Small intestine (tissue), 7 donors: ENCODE measurements around the gene BLOC1S4. TPM values are rescaled to one million over a fixed set of nuclear protein-coding genes. Genes with fewer than 3 reads are reported as not detected.
"Not testable (repeated sequence)": the region's sequence is repeated elsewhere in the genome, so short reads cannot be mapped to it uniquely, and the experiment has no call there.

Source experiments
- DNase-seq, 2 donors: peaks; one replicate each; pipeline versions ENCODE4 v3.0.0 to v3.0.0-alpha.2; 2013
- FAIRE-seq: peaks from 2 replicates; lab custom pipeline; 2012; peaks lifted over from hg19 to GRCh38; lab: Jason Lieb, UNC
- H3K27ac ChIP-seq, 3 donors: one replicate each; pipeline ENCODE4 v1.5.1; 2013; ENCODE audit warnings: low read length in 2 of 3, mild to moderate bottlenecking in 2 of 3, control low read depth in 1 of 3, inconsistent platforms in 1 of 3, low read depth in 1 of 3, moderate library complexity in 1 of 3
- H3K27me3 ChIP-seq, 3 donors: one replicate each; pipeline ENCODE4 v1.6.1; 2013; ENCODE audit warnings: low read length in 3 of 3, inconsistent platforms in 1 of 3; ENCODE audit not compliant: control insufficient read depth in 3 of 3, insufficient read depth in 3 of 3
- H3K36me3 ChIP-seq, 3 donors: one replicate each; pipeline ENCODE4 v1.6.1; 2013; ENCODE audit warnings: low read length in 3 of 3, inconsistent platforms in 1 of 3, low read depth in 1 of 3, mild to moderate bottlenecking in 1 of 3, moderate library complexity in 1 of 3; ENCODE audit not compliant: control insufficient read depth in 3 of 3, insufficient read depth in 2 of 3
- H3K4me1 ChIP-seq, 3 donors: one replicate each; pipeline ENCODE4 v1.6.1; 2013; ENCODE audit warnings: low read length in 2 of 3, inconsistent platforms in 1 of 3, low read depth in 1 of 3, mild to moderate bottlenecking in 1 of 3, moderate library complexity in 1 of 3; ENCODE audit not compliant: control insufficient read depth in 3 of 3, insufficient read depth in 2 of 3
- H3K4me3 ChIP-seq, 3 donors: one replicate each; pipeline ENCODE4 v1.5.1; 2013; ENCODE audit warnings: low read length in 3 of 3, control low read depth in 1 of 3, inconsistent platforms in 1 of 3, low read depth in 1 of 3, mild to moderate bottlenecking in 1 of 3, moderate library complexity in 1 of 3
- H3K9me3 ChIP-seq, 2 donors: one replicate each; pipeline ENCODE4 v1.6.1; 2013; ENCODE audit warnings: low read depth in 1 of 2, low read length in 1 of 2; ENCODE audit not compliant: control insufficient read depth in 2 of 2, insufficient read depth in 1 of 2
- WGBS, 3 donors: extraction: QIAGEN DNeasy Blood & Tissue Kit; methylation state at CpG; one replicate each; pipeline ENCODE4 v1.1.7; 2013; 5-methylcytosine and 5-hydroxymethylcytosine counted together
- polyA plus RNA-seq, 4 donors: library from polyadenylated mRNA; stranded (reverse) in 3 of 4; unstranded in 1 of 4; fragments of 200-250 nt in 3 of 4; fragments of 120-200 nt in 1 of 4; gene quantifications; one replicate each; pipeline versions ENCODE4 v1.2.1 to v1.2.3, GENCODE V29; 2013
- donor health status: healthy with polysubstance abuse.
- donor health status: control.
- donor health status: control.
- donor health status: Bipolar disorder and iron deficiency.
- donor health status: healthy.

BLOC1S4 gene
- polyA plus RNA-seq, 4 donors = 13.1 to 19.5 (median 16.7) TPM

DNA sequence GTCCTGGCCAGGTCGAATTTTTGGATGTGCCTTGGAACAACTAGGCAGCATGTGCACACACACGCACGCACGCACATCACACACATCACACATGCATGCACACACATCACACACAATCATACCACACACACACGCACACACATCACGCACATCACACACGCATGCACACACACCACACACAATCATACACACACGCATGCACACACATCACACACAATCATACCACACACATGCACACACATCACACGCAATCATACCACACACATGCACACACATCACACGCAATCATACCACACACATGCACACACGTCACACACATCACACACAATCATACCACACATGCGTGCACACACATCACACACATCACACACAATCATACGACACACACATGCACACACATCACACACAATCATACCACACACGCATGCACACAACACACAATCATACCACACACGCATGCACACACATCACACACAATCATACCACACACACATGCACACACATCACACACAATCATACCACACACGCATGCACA is 9.5 kb downstream of the BLOC1S4 start:
- 93 to 95% (median 93%) methylated on average over 15 to 16 of the region's 16 CpGs for WGBS, 3 donors
- not testable (repeated sequence) for FAIRE-seq

DNA sequence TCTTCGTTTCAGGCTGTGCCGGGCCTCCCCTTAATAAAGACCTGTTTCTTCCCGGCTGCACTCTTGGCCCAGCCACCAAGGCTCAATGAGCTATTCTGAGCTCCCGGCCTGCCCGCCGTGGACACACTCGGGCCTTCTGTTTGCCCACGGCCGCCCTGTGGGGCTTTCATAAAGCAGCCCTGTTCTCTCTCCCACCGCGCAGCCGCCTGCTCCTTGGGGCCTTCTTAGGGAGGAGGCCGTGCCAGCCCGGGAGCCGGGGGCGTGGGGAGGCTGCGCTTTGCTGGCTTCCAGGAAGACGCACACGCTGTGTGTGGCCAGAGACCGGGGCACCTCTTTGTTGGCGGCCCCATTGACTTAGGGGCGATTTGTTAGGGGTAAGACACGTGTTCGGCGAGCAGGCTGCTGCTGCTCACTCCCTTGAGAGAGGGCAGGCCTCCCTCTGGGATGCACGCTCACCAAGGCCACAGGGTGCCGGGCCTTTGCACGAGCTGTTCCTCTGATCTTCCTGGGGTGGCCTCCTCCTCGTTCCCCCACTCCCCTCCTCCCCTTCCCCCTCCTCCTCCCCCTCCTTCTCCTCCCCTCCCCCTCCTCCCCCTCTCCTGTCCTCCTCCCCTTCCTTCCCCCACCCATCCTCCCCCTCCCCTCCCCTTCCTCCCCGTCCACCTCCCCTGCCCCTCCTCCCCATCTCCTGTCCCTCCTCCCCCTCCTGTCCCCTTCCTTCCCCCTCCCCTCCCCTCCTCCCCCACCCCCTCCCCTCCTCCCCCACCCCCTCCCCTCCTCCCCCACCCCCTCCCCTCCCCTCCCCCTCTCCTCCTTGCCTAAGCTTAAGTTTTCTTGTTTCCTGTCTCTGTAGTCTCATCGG is 11.3 kb downstream of the BLOC1S4 start:
- no peaks in the 10 kb centered on the region for H3K9me3 ChIP-seq
- H3K36me3 ChIP-seq = no peaks in the 10 kb centered on the region
- no peaks in the 10 kb centered on the region for H3K27me3 ChIP-seq
- no peak for FAIRE-seq
- no peak for DNase-seq
- WGBS, 3 donors = 79 to 83% (median 80%) methylated on average over 29 to 30 of the region's 31 CpGs
- H3K4me3 ChIP-seq = no peak overlapping the region
- no peaks in the 10 kb centered on the region for H3K4me1 ChIP-seq
- no peak overlapping the region for H3K27ac ChIP-seq

More for the DNA sequence above, 9.5 kb downstream of the BLOC1S4 start:
- not testable (repeated sequence) for H3K27ac ChIP-seq, H3K4me3 ChIP-seq, H3K27me3 ChIP-seq, H3K9me3 ChIP-seq, H3K36me3 ChIP-seq, DNase-seq, H3K4me1 ChIP-seq

- no peaks in the 10 kb centered on the region for H3K36me3 ChIP-seq
- no peaks in the 10 kb centered on the region for H3K27me3 ChIP-seq
- 71 to 88% (median 78%) methylated on average over 3 of the region's 3 CpGs for WGBS, 3 donors
- no peak for FAIRE-seq
- H3K9me3 ChIP-seq = no peaks in the 10 kb centered on the region
- H3K4me1 ChIP-seq = no peaks in the 10 kb centered on the region
- no peak overlapping the region for H3K4me3 ChIP-seq
- no peak overlapping the region for H3K27ac ChIP-seq
- DNase-seq = no peak
These were observed 11.9 kb downstream of the BLOC1S4 start for GRCh38 chr4:6727943-6728250.

GRCh38 chr4:6728320-6729029 is 12.5 kb downstream of the BLOC1S4 start:
- Histone ChIP-seq H3K27me3 (no peaks in the 10 kb centered on the region), H3K36me3 (no peaks in the 10 kb centered on the region), H3K4me3 (no peak overlapping the region), H3K4me1 (no peaks in the 10 kb centered on the region), H3K9me3 (no peaks in the 10 kb centered on the region), H3K27ac (no peak overlapping the region)
- FAIRE-seq (no peak), DNase-seq (no peak)
- 83 to 89% (median 86%) methylated on average over 15 of the region's 15 CpGs for WGBS, 3 donors

- H3K9me3 ChIP-seq = no peaks in the 10 kb centered on the region
- H3K36me3 ChIP-seq = no peaks in the 10 kb centered on the region
- FAIRE-seq = no peak
- no peak for DNase-seq
- no peaks in the 10 kb centered on the region for H3K4me1 ChIP-seq
- H3K27me3 ChIP-seq = no peaks in the 10 kb centered on the region
- H3K4me3 ChIP-seq = no peak overlapping the region
- 71 to 75% (median 75%) methylated on average over 19 to 20 of the region's 20 CpGs for WGBS, 3 donors
- no peak overlapping the region for H3K27ac ChIP-seq
These were observed 14.8 kb downstream of the BLOC1S4 start for GRCh38 chr4:6730603-6731317.

- DNase-seq = no peak
- no peak for FAIRE-seq
- 85 to 95% (median 94%) methylated on average over 8 of the region's 8 CpGs for WGBS, 3 donors
- H3K36me3 ChIP-seq = no peaks in the 10 kb centered on the region
- H3K27ac ChIP-seq = no peak overlapping the region
- no peaks in the 10 kb centered on the region for H3K9me3 ChIP-seq
- no peaks in the 10 kb centered on the region for H3K4me1 ChIP-seq
- no peak overlapping the region for H3K4me3 ChIP-seq
- H3K27me3 ChIP-seq = no peaks in the 10 kb centered on the region
These were observed 15.3 kb downstream of the BLOC1S4 start for GRCh38 chr4:6731318-6731675.

DNA sequence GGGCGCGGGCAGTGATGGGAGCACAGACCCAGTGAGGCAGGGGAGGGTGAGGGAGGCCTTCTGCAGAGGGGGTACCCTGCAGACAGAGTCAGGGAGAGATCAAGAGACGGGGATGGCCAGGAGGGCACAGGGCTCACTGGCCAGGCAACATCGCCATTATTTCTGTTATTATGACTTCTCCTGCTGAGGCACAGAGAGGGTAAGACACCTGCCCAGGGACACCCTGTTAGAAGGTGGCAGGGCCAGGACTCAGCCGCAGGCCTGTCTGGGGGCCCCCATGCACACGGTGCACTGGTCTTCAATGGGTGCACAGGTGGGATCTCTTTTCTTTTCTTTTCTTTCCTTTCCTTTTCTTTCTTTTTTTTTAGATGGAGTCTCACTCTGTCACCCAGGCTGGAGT is 15.8 kb downstream of the BLOC1S4 start:
- no peaks in the 10 kb centered on the region for H3K27me3 ChIP-seq
- 89 to 96% (median 95%) methylated on average over 6 of the region's 6 CpGs for WGBS, 3 donors
- FAIRE-seq (no peak), DNase-seq (no peak)
- H3K4me3 ChIP-seq = no peak overlapping the region
- H3K27ac ChIP-seq = no peak overlapping the region
- no peaks in the 10 kb centered on the region for H3K36me3 ChIP-seq
- no peaks in the 10 kb centered on the region for H3K4me1 ChIP-seq
- no peaks in the 10 kb centered on the region for H3K9me3 ChIP-seq
